Midbrain (tissue), 1 donor: ENCODE data around the gene CLN5.
"Not testable (repeated sequence)": the region's sequence is repeated elsewhere in the genome, so short reads cannot be mapped to it uniquely, and the experiment has no call there.

ENCODE experiments used
- DNase-seq: peaks from one replicate; lab custom pipeline; 2025; lab: John Stamatoyannopoulos, UW

Gene CLN5

DNA sequence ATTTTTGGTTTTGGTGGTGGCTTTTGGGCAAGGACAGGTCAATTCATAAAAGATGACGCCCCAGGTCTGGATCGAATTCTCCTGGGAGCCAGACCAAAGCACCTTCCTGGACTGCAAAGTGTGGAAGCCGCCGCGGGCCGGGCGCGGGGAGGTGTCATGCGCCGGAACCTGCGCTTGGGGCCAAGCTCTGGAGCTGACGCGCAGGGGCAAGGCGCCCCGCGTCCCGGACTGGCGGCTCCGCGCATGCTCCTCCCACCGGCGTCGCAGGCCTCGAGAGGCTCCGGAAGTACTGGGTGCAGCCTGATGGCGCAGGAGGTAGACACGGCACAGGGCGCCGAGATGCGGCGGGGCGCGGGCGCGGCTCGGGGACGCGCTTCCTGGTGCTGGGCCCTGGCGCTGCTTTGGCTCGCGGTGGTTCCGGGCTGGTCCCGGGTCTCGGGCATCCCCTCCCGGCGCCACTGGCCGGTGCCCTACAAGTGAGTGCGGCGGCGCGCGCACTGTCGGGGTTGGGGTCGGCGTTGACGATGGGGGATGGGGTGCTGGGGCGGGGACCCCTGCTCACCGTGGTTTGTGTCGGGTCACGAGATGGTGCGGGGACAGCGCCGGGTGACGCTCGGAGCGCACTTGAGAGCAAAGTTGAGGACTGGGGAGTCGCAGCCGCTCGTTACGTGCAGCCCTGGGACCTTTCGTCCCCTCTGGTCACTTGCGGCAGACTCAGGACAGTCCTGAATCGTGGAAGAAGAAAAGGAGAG, at the start of gene CLN5:
Gene CLN5, plus strand, starts transcription at position 286 of the 752 bp plus-strand sequence. Its CDS starts 18 bp downstream, at position 304.
- peak; percentile 91 for DNase-seq

DNA sequence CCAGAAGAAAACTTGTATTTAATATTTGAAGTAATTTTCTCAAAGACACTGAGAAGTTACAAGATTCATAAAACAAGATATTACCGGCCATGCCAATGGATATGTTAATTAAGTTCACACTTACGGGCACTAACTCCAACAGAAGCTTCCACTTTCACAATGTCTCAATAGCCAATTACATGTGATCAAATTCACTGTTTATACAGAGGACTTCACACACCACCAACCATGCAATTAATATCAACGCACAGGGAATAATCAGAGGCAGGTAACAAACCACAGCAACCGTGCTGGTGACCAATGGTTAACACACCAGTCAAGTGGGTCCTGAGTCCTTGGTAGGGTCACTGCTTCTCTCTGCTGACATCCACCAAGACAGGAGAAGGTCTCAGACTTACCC, 49.5 kb upstream of the CLN5 start:
- no peak for DNase-seq

DNA sequence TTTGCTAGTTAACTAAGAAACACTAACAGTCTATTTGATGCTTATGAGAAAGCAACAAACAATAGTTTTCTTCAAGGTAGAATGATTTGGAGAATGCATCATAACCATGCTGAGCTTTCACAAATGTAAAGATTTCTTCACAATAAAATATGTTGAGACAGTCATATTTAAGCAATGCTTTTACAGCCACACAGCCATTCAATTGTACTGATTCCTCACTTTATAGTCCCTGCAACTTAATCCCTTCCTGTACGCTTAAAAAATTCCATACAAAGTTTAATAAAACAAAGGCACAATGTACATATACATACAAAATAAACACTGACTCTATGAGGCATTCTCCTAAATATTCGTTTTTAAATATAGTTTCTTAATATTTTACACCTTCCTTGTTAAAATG, 48.2 kb upstream of the CLN5 start:
- no peak for DNase-seq

DNA sequence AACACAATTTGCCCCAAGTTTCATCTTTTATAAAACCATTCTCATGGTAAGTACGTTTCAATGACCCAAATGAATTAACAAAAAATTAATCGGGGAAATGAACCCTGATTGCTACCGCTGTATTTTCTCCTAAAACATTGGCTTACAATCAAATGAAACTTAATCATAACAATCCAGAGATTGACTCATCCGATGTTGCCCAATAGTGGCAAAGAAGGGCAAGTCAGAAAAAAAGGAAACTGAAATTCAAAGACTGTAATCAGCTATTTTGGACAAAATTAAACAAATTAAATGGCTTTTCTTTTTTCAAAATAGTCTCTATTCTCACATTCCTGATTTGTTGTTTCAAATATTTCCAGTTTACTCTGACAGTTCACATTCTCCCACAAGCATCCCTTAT, 47.4 kb upstream of the CLN5 start:
- DNase-seq = no peak

DNA sequence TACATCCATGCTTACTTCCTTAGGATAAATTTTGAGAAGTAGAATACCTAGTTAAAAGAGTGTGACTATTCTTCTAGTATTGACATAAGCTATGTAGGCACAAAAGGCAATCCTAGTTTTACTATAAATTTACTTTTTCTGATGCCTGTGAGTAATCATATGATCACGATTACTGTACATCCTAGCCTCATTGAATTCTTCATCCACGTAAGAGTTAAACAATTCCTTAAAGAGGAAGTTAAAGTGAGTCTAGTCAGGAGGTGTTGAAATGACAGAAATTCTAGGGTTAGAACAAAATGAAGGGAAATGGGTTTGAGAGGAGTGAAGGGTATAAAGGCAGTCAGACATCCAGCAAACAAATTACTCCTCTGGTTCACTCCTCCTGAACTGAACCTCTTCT, 43.7 kb upstream of the CLN5 start, which contains the start of gene ACOD1:
Gene ACOD1, plus strand, starts transcription at position 363 of the 400 bp plus-strand sequence. CDS start 48 bp downstream, outside the sequence.
- DNase-seq = no peak

DNA sequence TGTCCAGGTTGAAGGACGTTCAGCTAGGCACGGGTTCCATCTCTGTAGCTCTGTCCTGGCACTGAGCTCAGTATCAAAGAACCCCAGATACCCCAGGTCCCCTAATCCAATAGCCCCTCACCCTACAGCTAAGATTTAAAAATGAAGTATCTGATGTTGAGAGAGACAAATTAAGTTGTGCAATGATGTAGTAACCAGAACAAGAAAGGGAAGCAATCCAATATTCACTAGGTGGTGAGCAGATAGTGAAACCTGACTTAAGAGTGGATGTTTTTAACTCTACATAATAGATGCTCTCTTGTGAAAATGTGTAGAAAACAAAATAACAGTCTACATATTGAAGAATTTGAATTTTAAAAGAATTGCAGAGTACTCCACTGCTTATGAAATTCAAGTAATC, 41.8 kb upstream of the CLN5 start:
- DNase-seq = no peak

DNA sequence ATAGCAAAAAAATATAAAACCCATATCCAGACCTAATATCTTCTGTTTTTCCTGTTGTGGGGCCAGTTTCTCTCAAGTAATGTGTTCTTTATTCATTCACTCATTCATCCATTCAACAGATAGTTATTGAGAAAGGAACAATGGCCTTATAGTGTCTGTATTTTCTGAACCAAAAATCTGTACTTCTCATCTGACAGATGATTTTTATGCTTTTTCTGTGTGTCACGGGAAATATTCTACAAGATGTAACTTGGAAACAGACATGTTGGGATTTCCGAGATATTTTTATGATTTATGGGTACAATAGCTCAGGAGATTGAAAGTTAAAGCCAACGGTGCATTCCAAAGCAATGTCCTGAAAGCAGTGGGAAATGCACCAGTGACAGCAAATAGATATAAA, 37.9 kb upstream of the CLN5 start:
- no peak for DNase-seq

DNA sequence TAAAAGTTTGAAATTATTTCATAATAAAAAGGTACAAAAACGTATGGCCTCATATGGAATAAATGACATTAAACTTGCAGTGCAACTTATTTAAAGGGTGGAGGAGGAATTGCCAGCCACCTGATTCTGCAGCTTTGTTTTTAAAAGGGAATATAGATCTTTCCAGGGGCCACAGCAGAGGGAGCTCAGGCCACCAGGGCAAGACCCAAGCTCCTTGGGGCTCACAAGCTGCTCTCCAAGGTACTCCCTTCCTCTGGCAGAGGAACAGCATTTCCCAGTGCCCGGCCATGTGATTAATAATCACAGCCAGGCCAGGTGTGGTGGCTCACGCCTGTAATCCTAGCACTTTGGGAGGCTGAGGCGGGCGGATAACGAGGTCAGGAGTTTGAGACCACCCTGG, 37.3 kb upstream of the CLN5 start:
- no peak for DNase-seq

DNA sequence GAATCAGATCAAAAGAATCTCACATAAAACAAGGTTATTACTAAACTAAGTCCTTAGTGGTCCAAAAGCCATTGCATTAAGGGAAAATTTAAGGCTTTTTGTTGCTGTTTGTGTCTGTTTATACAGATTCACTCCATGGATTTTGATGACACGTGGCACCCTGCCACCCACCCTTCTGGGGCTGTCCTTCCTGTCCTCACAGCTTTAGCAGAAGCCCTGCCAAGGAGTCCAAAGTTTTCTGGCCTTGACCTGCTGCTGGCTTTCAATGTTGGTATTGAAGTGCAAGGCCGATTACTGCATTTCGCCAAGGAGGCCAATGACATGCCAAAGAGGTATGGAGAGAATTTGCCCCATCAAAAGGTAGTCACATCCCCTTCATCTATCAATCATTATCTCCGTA, 36.7 kb upstream of the CLN5 start:
- DNase-seq = no peak

DNA sequence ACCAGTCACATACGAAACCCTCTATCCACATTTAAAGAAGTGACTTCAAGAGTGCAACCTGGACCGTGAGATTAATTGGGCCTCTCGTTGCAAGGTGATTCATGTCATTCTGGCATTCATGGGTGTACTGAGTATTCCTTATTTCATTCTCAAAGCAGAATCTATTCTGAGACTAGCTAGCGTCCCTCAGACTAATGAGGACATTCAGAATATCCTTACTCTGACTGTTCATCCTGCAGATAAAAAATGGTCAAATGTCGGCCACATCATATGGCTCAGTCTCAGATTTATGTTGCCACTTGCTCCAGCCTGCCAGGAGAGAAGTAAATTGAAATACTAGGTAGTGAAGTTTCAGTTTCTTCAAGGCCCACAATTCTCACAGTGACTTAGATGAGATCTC, 36.2 kb upstream of the CLN5 start:
- DNase-seq = no peak

DNA sequence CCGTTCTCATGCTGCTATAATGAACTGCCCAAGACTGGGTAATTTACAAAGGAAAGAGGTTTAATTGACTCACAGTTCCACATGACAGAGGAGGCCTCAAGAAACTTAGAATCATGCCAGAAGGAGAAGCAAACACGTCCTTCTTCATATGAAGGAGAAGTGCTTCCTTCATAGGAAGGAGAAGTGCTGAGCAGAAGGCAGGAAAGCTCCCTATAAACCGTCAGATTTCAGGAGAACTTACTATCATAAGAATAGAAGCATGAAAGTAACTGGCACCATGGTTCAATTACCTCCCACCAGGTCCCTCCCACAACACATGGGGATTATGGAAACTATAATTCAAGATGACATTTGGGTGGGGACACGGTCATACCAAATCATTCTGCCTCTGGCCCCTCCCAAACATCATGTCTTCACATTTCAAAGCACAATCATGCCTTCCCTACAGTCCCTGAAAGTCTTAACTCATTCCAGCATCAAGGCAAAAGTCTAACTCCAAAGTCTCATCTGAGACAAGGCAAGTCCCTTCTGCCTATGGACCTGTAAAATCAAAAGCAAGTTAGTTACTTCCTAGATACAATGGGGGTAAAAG, 32.9 kb upstream of the CLN5 start:
- no peak for DNase-seq

DNA sequence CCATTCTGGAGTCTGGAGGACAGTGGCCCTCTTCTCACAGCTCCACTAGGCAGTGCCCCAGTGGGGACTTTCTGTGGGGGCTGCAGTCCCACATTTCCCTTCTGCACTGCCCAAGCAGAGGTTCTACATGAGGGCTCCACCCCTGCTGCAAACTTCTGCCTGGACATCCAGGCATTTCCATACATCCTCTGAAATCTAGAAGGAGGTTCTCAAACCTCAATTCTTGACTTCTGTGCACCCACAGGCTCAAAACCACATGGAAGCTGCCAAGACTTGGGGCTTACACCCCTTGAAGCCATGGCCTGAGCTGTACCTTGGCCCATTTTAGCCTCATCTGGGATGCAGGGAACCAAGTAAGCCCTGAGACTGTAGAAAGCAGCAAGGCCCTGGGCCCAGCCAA, 32.1 kb upstream of the CLN5 start:
- DNase-seq = not testable (repeated sequence)

DNA sequence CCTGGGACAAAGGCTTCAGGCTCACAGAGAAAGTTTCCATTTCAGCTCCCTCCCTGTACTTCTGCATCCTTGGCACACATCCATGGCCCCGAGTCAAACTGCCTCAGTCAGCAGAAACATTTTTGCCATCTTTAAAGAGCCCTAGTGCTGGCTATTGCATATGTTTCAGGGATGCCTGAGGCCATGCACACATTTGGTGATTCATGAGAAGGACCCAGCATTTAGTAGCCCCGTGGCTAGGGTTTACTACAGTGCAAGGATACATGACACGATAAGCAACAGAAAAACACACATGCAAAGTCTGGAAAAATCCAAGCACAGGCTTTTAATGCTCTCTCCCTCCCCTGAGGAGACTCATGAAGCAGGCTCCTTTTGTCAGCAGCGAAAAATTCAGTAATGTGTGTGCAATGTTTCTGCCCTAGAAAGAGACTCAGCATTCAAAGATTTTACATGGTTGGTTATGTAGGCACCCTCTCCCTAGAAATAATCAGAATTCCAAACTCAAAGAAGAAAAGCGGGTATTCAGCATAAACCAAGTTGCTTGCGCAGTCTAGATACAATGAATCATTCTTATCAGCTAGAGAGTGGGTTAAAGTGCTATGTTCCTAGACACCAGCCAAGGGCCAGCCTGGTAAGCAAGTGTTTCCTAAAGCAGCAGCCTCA, 26.0 kb upstream of the CLN5 start:
- DNase-seq = no peak

DNA sequence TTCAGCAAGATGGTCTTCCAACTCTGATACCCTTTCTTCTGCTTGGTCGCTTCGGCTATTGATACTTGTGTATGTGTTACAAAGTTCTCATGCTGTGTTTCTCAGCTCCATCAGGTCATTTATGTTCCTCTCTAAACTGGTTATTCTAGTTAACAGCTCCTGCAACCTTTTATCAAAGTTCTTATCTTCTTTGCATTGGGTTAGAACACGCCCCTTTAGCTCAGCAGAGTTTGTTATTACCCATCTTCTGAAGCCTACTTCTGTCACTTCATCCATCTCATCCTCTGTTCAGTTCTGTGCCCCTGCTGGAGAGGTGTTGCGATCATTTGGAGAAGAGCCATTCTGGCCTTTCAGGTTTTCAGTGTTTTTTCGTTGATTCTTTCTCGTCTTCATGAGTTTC, 24.9 kb upstream of the CLN5 start:
- DNase-seq = no peak

DNA sequence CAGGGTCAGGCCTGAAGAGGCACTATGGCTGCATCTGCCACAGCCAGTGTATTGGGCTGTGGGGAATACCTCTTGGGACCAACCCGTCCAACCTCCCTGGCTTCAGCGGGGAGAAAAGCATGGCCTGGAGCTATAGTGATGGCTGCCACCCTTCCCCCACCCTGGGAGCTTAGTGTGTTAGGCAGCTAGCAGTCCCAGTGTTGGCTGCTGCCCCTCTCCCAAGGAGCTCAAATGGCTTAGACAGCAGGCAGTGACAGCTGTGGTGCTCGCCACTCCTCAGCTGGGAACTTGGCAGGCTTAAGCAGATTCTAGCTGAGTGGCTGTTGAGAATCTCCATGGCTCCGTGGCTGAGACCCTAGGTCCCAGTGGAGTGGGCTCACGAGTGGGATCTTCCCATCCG, 23.8 kb upstream of the CLN5 start:
- no peak for DNase-seq

DNA sequence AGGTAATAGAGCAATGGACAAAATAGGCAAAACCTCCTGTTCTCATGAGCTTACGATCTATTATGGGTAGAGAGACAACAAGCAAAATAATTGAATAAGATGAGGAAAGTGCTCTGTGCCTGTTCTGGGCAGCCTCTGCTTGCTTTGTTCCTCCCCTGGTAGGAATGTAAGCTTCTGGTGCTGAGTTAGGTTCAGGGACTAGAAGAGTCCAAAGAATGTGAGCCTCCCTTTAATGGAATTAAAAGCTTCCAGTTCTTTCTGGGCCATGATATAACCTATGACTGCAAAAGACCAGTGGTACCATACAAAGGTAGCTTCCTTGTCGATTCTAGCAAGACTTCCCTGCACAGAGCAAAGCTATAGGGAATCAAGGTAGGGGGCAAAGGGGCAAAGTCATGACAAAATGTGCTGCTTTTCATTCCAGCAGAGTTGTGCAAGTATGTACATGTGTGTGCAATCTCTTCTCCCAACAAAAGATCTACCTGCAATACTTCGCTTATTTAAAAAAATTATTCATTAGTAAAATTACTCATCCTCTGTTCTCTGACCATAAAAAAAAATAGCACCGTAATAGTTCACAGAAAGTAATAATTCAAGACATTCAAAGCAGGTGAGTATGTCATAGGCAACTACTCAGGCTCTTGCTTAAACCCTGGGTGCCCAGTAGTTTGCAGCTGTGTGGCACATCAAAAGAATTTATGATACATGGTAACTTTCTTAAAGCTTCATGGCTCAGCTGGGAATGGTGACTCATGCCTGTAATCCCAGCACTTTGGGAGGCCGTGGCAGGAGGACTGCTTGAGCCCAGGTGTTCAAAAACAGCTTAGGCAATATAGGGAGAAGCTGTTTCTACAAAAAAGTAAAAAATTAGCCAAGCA, 22.2 kb upstream of the CLN5 start:
- DNase-seq = no peak

DNA sequence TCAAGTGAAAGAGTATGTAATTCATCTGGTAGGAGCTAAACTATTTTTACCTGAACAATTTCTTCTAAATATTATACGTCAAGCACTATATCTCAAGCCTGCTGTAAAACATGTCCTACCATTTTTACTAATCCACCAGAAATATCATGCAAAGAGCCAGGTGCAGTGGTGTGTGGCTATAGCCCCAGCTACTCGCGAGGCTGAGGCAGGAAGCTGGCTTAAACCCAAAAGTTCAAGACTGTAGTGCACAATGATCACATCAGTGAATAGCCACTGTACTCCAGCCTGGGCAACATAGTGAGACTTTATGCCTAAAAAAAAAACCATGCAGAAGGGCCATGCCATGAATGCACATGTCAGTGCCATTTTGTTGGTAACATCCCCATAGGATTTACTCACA, 20.7 kb upstream of the CLN5 start:
- no peak for DNase-seq

DNA sequence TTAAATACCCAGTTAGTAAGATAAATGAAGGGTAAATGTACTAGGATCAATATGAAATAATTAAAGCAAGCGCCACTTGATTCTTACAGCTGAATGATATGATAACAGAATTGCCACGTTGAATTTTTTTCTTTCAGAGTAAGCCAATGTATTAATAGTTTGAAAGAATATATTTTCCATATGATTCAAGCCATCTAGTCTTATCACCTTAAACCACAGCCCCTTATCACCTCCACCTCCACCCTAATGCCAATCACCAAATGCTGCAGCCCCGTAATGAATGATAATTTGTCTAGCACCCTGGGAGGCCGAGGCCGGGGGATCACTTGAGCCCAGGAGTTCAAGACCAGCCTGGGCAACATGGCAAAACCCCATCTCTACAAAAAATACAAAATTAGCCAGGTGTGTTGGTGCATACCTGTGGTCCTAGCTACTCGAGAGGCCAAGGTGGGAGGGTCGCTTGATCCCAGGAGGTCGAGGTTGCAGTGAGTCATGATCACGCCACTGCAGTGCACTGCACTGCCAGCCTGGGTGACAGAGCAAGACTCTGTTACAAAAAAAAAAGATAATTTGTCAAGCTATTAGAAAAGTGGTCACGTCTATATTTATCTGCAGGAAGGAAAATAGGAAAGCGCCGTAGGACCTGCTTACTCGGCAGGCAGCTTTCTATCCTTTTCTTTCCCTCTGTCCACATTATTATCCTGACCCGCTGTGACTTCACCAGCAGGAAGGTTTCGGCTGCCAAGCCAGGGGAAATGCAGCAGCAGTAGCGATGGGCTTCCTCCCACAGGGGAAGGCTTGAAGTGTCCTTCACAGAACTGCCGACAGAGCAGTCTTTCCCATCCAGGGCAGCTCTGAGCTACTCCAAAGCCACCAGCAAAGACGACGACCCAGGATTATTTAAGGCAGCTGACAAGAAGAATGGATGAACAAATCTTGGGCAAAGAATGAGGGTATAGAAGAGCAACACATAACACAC, 19.7 kb upstream of the CLN5 start:
- DNase-seq = no peak

DNA sequence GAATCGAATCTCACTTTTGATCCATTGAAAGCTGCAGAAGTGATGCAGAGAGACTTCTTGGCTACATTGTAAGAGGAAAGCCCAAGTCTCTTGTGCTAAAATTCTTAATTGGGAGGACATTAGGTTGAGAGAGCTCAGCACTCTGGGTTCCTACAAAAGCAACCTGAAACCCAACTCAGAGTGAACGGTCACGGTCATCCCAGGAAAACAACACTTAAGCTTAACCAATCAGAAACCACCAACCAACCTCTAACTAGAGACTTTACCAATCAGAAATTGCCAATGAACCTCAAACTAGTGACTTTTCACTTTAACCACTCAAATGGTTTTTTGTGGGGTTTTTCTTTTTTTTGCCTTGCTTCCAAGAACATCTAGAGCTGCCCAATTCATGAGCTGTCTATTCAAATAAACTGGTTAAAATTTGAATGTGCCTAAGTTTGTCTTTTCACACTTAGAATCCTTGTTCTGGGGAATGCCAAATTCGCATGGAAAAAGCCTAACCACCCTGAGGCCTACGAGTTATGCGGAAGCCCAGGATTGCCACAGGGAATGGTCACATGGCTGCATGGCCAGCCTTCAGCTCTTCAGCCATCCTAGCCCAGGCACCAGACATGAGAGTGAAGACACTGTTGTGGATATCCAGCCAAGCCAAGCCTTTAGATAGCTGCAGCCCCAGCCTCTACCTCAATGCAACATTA, 17.8 kb upstream of the CLN5 start:
- DNase-seq = no peak

DNA sequence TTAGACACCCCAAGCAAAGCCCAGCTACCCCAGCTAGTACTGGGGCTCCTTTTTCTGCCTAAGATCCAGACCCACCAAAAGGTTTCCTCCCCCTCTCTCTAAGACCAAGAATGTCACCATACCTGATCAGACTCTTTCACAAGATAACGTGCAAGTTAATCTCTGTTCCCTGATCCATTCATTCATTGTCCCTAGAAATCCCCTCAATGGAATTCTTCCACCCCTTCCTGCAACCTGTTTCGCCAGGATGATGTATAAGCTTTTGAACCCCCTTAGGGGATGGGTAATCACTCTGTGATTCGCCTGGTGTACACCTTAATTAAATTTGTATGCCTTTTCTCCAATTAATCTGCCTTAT, 17.3 kb upstream of the CLN5 start:
- DNase-seq = no peak

DNA sequence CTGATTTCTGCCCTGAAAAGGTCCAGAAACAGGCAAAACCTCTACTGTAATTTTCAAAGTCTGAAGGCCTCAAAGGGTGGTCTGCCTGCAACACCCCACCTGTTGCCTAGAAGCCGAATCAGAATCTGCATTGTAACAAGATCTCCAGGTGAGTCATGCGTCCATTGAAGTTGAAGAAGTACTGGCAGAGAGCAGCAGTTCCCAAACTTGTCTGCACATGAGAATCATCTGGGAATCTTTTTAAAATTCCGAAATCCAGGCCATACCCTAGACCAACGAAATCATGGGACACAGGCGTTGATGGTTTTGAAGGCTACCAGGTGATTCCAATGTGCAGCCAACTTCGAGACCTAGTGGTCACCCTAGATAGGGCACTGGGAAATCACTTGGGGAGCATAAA, 16.0 kb upstream of the CLN5 start:
- no peak for DNase-seq
